Measurements from ENCODE around the gene ABHD12B. TPM values are rescaled to one million over a fixed set of nuclear protein-coding genes. Genes with fewer than 3 reads are reported as not detected.

Gene ABHD12B
- total RNA-seq, 1 donor: not detected

GRCh38 chr14:50855558-50855957 is 16.3 kb upstream of the ABHD12B start:
- DNase-seq (ENCODE audit: low read depth): peak; percentile 43
- H3K4me3 ChIP-seq (ENCODE audit: low read depth, low read length): no peak overlapping the region
- TF ChIP-seq CTCF (IDR thresholded peaks at IDR 0.05; ENCODE audit: insufficient read depth, low read length): no peak

GRCh38 chr14:50856660-50857059 is 15.2 kb upstream of the ABHD12B start:
- no peak overlapping the region for H3K4me3 ChIP-seq (ENCODE audit: low read depth, low read length)
- no peak for DNase-seq (ENCODE audit: low read depth)
- no peak for TF ChIP-seq CTCF (IDR thresholded peaks at IDR 0.05; ENCODE audit: insufficient read depth, low read length)

- H3K4me3 ChIP-seq (ENCODE audit: low read depth, low read length): peak overlapping the region; percentile 65
- DNase-seq (ENCODE audit: low read depth): no peak
- no peak for TF ChIP-seq CTCF (IDR thresholded peaks at IDR 0.05; ENCODE audit: insufficient read depth, low read length)
Measured at GRCh38 chr14:50859296-50859624, 12.6 kb upstream of the ABHD12B start.

GRCh38 chr14:50860478-50861086 is 11.3 kb upstream of the ABHD12B start:
- TF ChIP-seq CTCF (IDR thresholded peaks at IDR 0.05; ENCODE audit: insufficient read depth, low read length): peak; percentile 77
- H3K4me3 ChIP-seq (ENCODE audit: low read depth, low read length): peak overlapping the region; percentile 65
- DNase-seq (ENCODE audit: low read depth): peak; percentile 86

GRCh38 chr14:50862036-50862570 is 9.8 kb upstream of the ABHD12B start:
- no peak for TF ChIP-seq CTCF (IDR thresholded peaks at IDR 0.05; ENCODE audit: insufficient read depth, low read length)
- H3K4me3 ChIP-seq (ENCODE audit: low read depth, low read length): no peak overlapping the region
- DNase-seq (ENCODE audit: low read depth): peak; percentile 75

GRCh38 chr14:50864237-50864636 is 7.6 kb upstream of the ABHD12B start:
- no peak for TF ChIP-seq CTCF (IDR thresholded peaks at IDR 0.05; ENCODE audit: insufficient read depth, low read length)
- no peak overlapping the region for H3K4me3 ChIP-seq (ENCODE audit: low read depth, low read length)
- no peak for DNase-seq (ENCODE audit: low read depth)

- H3K4me3 ChIP-seq (ENCODE audit: low read depth, low read length): no peak overlapping the region
- DNase-seq (ENCODE audit: low read depth): no peak
- no peak for TF ChIP-seq CTCF (IDR thresholded peaks at IDR 0.05; ENCODE audit: insufficient read depth, low read length)
Measured at GRCh38 chr14:50864946-50865345, 6.9 kb upstream of the ABHD12B start.

Measured in fibroblast of the aortic adventitia (primary cell).